ENCODE data around the gene HOXC4.
A peak's percentile ranks its signal among the peaks of the same experiment; 100 is the strongest.

HOXC4 gene

GRCh38 chr12:54053751-54054741 is at the start of gene HOXC4:
Gene HOXC4 (plus strand): TSS chr12:54053835. CDS start chr12:54053923, 88 bp downstream.
- Mint-ChIP-seq H3K27me3 (ENCODE audit: low read depth) (peaks cover 91% of the 10 kb centered on the region), H3K4me3 (peak within 1 kb of the TSS; percentile 44), H3K9me3 (no peaks in the 10 kb centered on the region), H3K4me1 (ENCODE audit: low read depth) (peaks cover 5% of the 10 kb centered on the region), H3K36me3 (ENCODE audit: low read depth) (no peaks in the 10 kb centered on the region), H3K27ac (peak within 1 kb of the TSS; percentile 22)
- no peak for DNase-seq (ENCODE audit: low spot score)

- no peak for DNase-seq (ENCODE audit: low spot score)
- peaks cover 14% of the 10 kb centered on the region for H3K4me1 Mint-ChIP-seq (ENCODE audit: low read depth)
- H3K9me3 Mint-ChIP-seq, result no peaks in the 10 kb centered on the region
- H3K4me3 Mint-ChIP-seq, result no peak overlapping the region
- H3K27me3 Mint-ChIP-seq (ENCODE audit: low read depth), result peaks cover 96% of the 10 kb centered on the region
- H3K36me3 Mint-ChIP-seq (ENCODE audit: low read depth), result no peaks in the 10 kb centered on the region
- no peak overlapping the region for H3K27ac Mint-ChIP-seq
These were observed 49.4 kb upstream of the HOXC4 start for GRCh38 chr12:54004063-54004840.

GRCh38 chr12:54004841-54005530 is 48.6 kb upstream of the HOXC4 start:
- no peaks in the 10 kb centered on the region for H3K36me3 Mint-ChIP-seq (ENCODE audit: low read depth)
- H3K27me3 Mint-ChIP-seq (ENCODE audit: low read depth), result peaks cover 96% of the 10 kb centered on the region
- H3K9me3 Mint-ChIP-seq, result no peaks in the 10 kb centered on the region
- H3K4me1 Mint-ChIP-seq (ENCODE audit: low read depth), result peaks cover 12% of the 10 kb centered on the region
- no peak overlapping the region for H3K27ac Mint-ChIP-seq
- no peak for DNase-seq (ENCODE audit: low spot score)
- peak overlapping the region; percentile 38 for H3K4me3 Mint-ChIP-seq

GRCh38 chr12:54005531-54005852 is 48.1 kb upstream of the HOXC4 start:
- Mint-ChIP-seq H3K27me3 (ENCODE audit: low read depth) (peaks cover 97% of the 10 kb centered on the region), H3K4me3 (peak overlapping the region; percentile 38), H3K36me3 (ENCODE audit: low read depth) (no peaks in the 10 kb centered on the region), H3K9me3 (no peaks in the 10 kb centered on the region), H3K4me1 (ENCODE audit: low read depth) (peaks cover 12% of the 10 kb centered on the region), H3K27ac (no peak overlapping the region)
- DNase-seq (ENCODE audit: low spot score), result no peak

- no peaks in the 10 kb centered on the region for H3K9me3 Mint-ChIP-seq
- H3K4me3 Mint-ChIP-seq, result peak overlapping the region; percentile 85
- DNase-seq (ENCODE audit: low spot score), result peak; percentile 80
- peaks cover 13% of the 10 kb centered on the region for H3K4me1 Mint-ChIP-seq (ENCODE audit: low read depth)
- peaks cover 96% of the 10 kb centered on the region for H3K27me3 Mint-ChIP-seq (ENCODE audit: low read depth)
- H3K27ac Mint-ChIP-seq, result no peak overlapping the region
- no peaks in the 10 kb centered on the region for H3K36me3 Mint-ChIP-seq (ENCODE audit: low read depth)
These were observed 47.6 kb upstream of the HOXC4 start for GRCh38 chr12:54005853-54006558.

GRCh38 chr12:54006559-54007220 is 46.9 kb upstream of the HOXC4 start:
- DNase-seq (ENCODE audit: low spot score), result no peak
- no peaks in the 10 kb centered on the region for H3K9me3 Mint-ChIP-seq
- H3K36me3 Mint-ChIP-seq (ENCODE audit: low read depth), result no peaks in the 10 kb centered on the region
- no peak overlapping the region for H3K27ac Mint-ChIP-seq
- peaks cover 96% of the 10 kb centered on the region for H3K27me3 Mint-ChIP-seq (ENCODE audit: low read depth)
- peak overlapping the region; percentile 85 for H3K4me3 Mint-ChIP-seq
- H3K4me1 Mint-ChIP-seq (ENCODE audit: low read depth), result peaks cover 14% of the 10 kb centered on the region

GRCh38 chr12:54007538-54008259 is 45.9 kb upstream of the HOXC4 start:
- peak overlapping the region; percentile 33 for H3K4me3 Mint-ChIP-seq
- H3K36me3 Mint-ChIP-seq (ENCODE audit: low read depth), result no peaks in the 10 kb centered on the region
- peaks cover 13% of the 10 kb centered on the region for H3K4me1 Mint-ChIP-seq (ENCODE audit: low read depth)
- H3K9me3 Mint-ChIP-seq, result no peaks in the 10 kb centered on the region
- DNase-seq (ENCODE audit: low spot score), result no peak
- no peak overlapping the region for H3K27ac Mint-ChIP-seq
- H3K27me3 Mint-ChIP-seq (ENCODE audit: low read depth), result peaks cover 96% of the 10 kb centered on the region

- Mint-ChIP-seq H3K27ac (no peak overlapping the region), H3K9me3 (no peaks in the 10 kb centered on the region), H3K27me3 (ENCODE audit: low read depth) (peaks cover 96% of the 10 kb centered on the region), H3K4me3 (no peak overlapping the region), H3K4me1 (ENCODE audit: low read depth) (peaks cover 13% of the 10 kb centered on the region), H3K36me3 (ENCODE audit: low read depth) (no peaks in the 10 kb centered on the region)
- no peak for DNase-seq (ENCODE audit: low spot score)
These were observed 45.4 kb upstream of the HOXC4 start for GRCh38 chr12:54008260-54008552.

GRCh38 chr12:54009171-54010052 is 44.2 kb upstream of the HOXC4 start:
- Mint-ChIP-seq H3K4me3 (peak overlapping the region; percentile 8), H3K27ac (no peak overlapping the region), H3K4me1 (ENCODE audit: low read depth) (peaks cover 13% of the 10 kb centered on the region), H3K9me3 (no peaks in the 10 kb centered on the region), H3K36me3 (ENCODE audit: low read depth) (no peaks in the 10 kb centered on the region), H3K27me3 (ENCODE audit: low read depth) (peaks cover 96% of the 10 kb centered on the region)
- DNase-seq (ENCODE audit: low spot score), result no peak

- Mint-ChIP-seq H3K27ac (no peak overlapping the region), H3K9me3 (no peaks in the 10 kb centered on the region), H3K36me3 (ENCODE audit: low read depth) (no peaks in the 10 kb centered on the region), H3K4me1 (ENCODE audit: low read depth) (peaks cover 12% of the 10 kb centered on the region), H3K27me3 (ENCODE audit: low read depth) (peaks cover 96% of the 10 kb centered on the region), H3K4me3 (no peak overlapping the region)
- DNase-seq (ENCODE audit: low spot score), result no peak
These were observed 43.3 kb upstream of the HOXC4 start for GRCh38 chr12:54010053-54010971.

- H3K36me3 Mint-ChIP-seq (ENCODE audit: low read depth), result no peaks in the 10 kb centered on the region
- peaks cover 96% of the 10 kb centered on the region for H3K27me3 Mint-ChIP-seq (ENCODE audit: low read depth)
- H3K27ac Mint-ChIP-seq, result no peak overlapping the region
- DNase-seq (ENCODE audit: low spot score), result no peak
- H3K9me3 Mint-ChIP-seq, result no peaks in the 10 kb centered on the region
- no peak overlapping the region for H3K4me3 Mint-ChIP-seq
- H3K4me1 Mint-ChIP-seq (ENCODE audit: low read depth), result peaks cover 7% of the 10 kb centered on the region
These were observed 42.5 kb upstream of the HOXC4 start for GRCh38 chr12:54010972-54011664.

Data from T-helper 2 cell treated with Interferon-gamma antibody and Interleukin-4, amounts not matched to agents 5 μg/mL and 100 μg/mL, for 36 hours (primary cell).